Measurements from ENCODE around the gene NTRK3.

- TF ChIP-seq CTCF (IDR thresholded peaks at IDR 0.05; ENCODE audit: insufficient read depth, low read length), result no peak
- TF ChIP-seq POLR2AphosphoS5 (IDR thresholded peaks at IDR 0.05; ENCODE audit: low read depth), result no peak
- TF ChIP-seq REST (IDR thresholded peaks at IDR 0.05; ENCODE audit: insufficient replicate concordance, low read depth), result no peak
- no peak for TF ChIP-seq GABPA (IDR thresholded peaks at IDR 0.05; ENCODE audit: low read depth)
Observed at GRCh38 chr15:87901008-87901407, 355.5 kb downstream of the NTRK3 start.
